ENCODE measurements around the gene SPHK2. TPM values are rescaled to one million over a fixed set of nuclear protein-coding genes. Genes with fewer than 3 reads are reported as not detected.

SPHK2 gene
- total RNA-seq, 1 experiment from 2014 or later, result 38.8 TPM

DNA sequence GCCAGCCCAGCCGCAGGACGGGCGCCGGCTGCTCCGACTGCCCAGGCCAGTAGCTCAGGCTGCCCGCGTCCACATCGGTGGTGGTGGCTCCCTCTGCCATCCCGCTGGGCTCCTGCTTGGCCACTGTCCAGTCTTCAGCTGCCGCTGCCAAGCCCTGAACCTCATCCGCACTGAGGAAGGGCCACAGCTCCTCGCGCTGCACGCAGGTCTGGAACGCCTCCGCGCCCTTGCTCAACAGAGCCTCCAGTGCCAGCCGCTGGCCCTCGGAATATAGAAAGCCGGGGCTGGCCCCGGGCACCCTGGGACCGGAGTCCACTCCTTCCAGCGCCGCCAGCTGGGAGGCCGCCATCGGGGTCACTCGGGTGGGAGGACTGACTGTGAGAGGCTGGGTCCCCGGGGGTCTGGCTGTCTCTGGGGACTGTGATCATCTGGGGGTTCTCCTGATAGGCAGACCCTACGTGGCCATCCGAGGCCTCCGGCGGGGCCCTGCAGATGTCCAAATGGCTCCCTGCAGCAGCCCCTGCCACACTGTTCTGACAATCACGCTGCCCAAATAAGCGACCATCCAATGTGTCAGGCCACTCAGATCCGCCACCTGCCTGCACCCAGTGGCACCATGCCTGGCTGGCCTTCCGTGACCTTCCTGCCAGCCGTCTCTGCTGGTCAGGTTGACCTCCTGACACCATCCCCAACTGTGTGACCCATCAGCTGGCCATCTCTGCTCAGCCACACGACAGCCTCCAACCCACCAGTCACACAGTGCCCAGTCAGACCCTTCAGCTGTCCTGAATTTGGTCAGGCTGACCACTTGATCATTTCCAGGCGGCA lies 6.1 kb upstream of the SPHK2 start:
- Histone ChIP-seq H3K36me3 (ENCODE audit: insufficient read depth, low read length, poor library complexity, severe bottlenecking) (peaks cover 37% of the 10 kb centered on the region), H3K4me3 (ENCODE audit: low read depth, low read length, poor library complexity, severe bottlenecking) (no peak overlapping the region), H3K9me3 (ENCODE audit: low read depth, low read length, poor library complexity, severe bottlenecking) (no peaks in the 10 kb centered on the region), H3K4me1 (ENCODE audit: insufficient read depth, low read length, poor library complexity, severe bottlenecking) (peaks cover 20% of the 10 kb centered on the region), H3K27me3 (replicated peaks; ENCODE audit: insufficient read depth, low read depth, low read length, poor library complexity) (no peaks in the 10 kb centered on the region), H3K27ac (ENCODE audit: low read depth, low read length, poor library complexity, severe bottlenecking) (peak overlapping the region; percentile 42)
- ChIA-PET CTCF (interaction anchor here (0.6 kb wide), 1 partner anchor 249 kb away, joined by 15 read pairs; the partner anchor contains the start of genes SYNGR4 and TMEM143), POLR2A (ENCODE audit: low non-redundant PET) (no interaction called here)
- no peak for DNase-seq (ENCODE audit: low spot score)
- no TSS peak for BruUV-seq (replicated peaks)
- TF ChIP-seq, protein P1, sequence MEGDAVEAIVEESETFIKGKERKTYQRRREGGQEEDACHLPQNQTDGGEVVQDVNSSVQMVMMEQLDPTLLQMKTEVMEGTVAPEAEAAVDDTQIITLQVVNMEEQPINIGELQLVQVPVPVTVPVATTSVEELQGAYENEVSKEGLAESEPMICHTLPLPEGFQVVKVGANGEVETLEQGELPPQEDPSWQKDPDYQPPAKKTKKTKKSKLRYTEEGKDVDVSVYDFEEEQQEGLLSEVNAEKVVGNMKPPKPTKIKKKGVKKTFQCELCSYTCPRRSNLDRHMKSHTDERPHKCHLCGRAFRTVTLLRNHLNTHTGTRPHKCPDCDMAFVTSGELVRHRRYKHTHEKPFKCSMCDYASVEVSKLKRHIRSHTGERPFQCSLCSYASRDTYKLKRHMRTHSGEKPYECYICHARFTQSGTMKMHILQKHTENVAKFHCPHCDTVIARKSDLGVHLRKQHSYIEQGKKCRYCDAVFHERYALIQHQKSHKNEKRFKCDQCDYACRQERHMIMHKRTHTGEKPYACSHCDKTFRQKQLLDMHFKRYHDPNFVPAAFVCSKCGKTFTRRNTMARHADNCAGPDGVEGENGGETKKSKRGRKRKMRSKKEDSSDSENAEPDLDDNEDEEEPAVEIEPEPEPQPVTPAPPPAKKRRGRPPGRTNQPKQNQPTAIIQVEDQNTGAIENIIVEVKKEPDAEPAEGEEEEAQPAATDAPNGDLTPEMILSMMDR (conservative IDR thresholded peaks at IDR 0.05; ENCODE audit: low read depth, low read length), result no peak
- no peak for TF ChIP-seq EZH2 (IDR thresholded peaks at IDR 0.05; ENCODE audit: borderline replicate concordance, low read depth, low read length, poor library complexity, severe bottlenecking)
- intact Hi-C loops (cut with micrococcal nuclease; ENCODE audit: unreplicated experiment), result no loop called here

DNA sequence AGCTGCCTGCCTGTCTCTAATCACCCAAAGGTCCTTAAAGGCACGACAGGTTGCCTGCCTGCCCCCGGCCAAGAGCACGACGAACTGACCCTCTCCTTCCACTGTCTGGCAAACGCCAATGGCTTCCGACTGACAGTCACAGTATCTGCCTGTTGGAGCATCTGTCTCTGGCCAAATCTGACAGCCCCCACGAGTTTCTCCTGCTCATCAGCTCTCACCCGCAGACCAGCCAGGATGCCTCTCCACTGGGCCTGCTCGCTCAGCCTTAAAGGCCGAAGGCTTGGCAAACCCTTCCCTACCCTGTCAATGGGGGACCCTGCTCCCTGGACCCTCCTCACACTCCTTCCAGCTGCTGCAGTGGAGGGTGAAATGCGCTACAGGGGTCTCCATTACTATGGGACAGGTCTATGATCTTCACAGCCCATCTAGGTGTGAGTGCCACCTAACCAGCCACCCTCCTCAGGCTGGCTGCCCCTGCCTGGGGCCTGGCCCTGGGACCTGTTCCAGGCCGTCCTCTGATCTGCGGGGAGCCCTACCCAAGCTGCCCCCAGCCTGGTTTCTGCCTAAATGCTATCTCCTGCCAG lies 5.4 kb upstream of the SPHK2 start:
- no peak overlapping the region for H3K4me3 ChIP-seq (ENCODE audit: low read depth, low read length, poor library complexity, severe bottlenecking)
- no peaks in the 10 kb centered on the region for H3K27me3 ChIP-seq (replicated peaks; ENCODE audit: insufficient read depth, low read depth, low read length, poor library complexity)
- POLR2A ChIA-PET (ENCODE audit: low non-redundant PET), result no interaction called here
- no TSS peak for BruUV-seq (replicated peaks)
- peaks cover 20% of the 10 kb centered on the region for H3K4me1 ChIP-seq (ENCODE audit: insufficient read depth, low read length, poor library complexity, severe bottlenecking)
- H3K27ac ChIP-seq (ENCODE audit: low read depth, low read length, poor library complexity, severe bottlenecking), result peak overlapping the region; percentile 42
- DNase-seq (ENCODE audit: low spot score), result no peak
- TF ChIP-seq EZH2 (IDR thresholded peaks at IDR 0.05; ENCODE audit: borderline replicate concordance, low read depth, low read length, poor library complexity, severe bottlenecking), result no peak
- TF ChIP-seq, protein P1 (conservative IDR thresholded peaks at IDR 0.05; ENCODE audit: low read depth, low read length), result no peak
- peaks cover 37% of the 10 kb centered on the region for H3K36me3 ChIP-seq (ENCODE audit: insufficient read depth, low read length, poor library complexity, severe bottlenecking)
- intact Hi-C loops (cut with micrococcal nuclease; ENCODE audit: unreplicated experiment), result no loop called here
- no peaks in the 10 kb centered on the region for H3K9me3 ChIP-seq (ENCODE audit: low read depth, low read length, poor library complexity, severe bottlenecking)
- CTCF ChIA-PET, result no interaction called here

DNA sequence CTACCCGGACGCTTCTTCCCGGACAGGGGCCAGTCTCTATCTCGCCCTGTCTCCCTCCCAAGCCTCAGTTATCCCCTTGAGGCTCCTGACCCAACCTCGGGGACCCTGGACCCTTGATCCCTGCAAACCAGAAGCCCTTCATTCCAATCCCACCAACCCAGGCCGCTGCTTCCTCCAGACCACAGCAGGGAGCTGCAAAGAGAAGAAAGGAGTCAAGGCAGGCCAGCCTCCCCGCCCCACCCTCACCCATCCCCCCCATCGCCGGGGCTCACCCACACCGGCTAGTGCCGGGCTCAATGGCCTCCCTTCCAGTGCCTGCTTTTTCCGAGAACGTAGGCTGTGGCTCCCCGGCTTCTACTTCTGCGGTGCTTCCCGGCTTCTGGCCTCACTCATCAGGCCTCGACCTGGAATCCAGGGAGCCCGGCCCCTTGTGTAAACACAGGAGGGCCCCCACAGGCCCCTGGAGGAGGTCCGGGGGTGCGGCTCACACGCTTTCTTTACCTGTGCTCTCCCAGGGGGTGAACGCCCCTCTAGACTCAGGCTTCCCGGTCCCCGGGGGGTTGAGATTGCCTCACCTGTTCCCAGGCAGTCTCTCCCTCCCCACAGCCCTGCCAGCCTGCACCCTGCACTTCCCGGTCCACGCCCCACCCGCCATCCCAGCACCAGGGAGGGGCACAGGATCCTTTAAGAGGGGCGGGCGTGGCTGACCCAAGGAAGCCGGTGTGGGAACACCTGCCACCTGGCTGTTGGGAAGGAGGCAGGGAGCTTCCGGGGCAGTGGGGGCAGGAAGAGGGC lies 4.7 kb upstream of the SPHK2 start, which contains the start of gene FAM83E:
FAM83E (minus strand) TSS at position 641 of the 795 bp plus-strand sequence. CDS start 1,704 bp downstream, outside the sequence.
- intact Hi-C loops (cut with micrococcal nuclease; ENCODE audit: unreplicated experiment), result no loop called here
- Histone ChIP-seq H3K27ac (ENCODE audit: low read depth, low read length, poor library complexity, severe bottlenecking) (peak within 1 kb of the TSS; percentile 42), H3K9me3 (ENCODE audit: low read depth, low read length, poor library complexity, severe bottlenecking) (no peaks in the 10 kb centered on the region), H3K36me3 (ENCODE audit: insufficient read depth, low read length, poor library complexity, severe bottlenecking) (peaks cover 37% of the 10 kb centered on the region), H3K4me1 (ENCODE audit: insufficient read depth, low read length, poor library complexity, severe bottlenecking) (peaks cover 20% of the 10 kb centered on the region), H3K4me3 (ENCODE audit: low read depth, low read length, poor library complexity, severe bottlenecking) (no peak within 1 kb of the TSS), H3K27me3 (replicated peaks; ENCODE audit: insufficient read depth, low read depth, low read length, poor library complexity) (no peaks in the 10 kb centered on the region)
- BruUV-seq (replicated peaks), result no TSS peak
- DNase-seq (ENCODE audit: low spot score), result peak; percentile 32
- POLR2A ChIA-PET (ENCODE audit: low non-redundant PET), result no interaction called here
- CTCF ChIA-PET, result no interaction called here
- TF ChIP-seq, protein P1 (conservative IDR thresholded peaks at IDR 0.05; ENCODE audit: low read depth, low read length), result no peak
- no peak for TF ChIP-seq EZH2 (IDR thresholded peaks at IDR 0.05; ENCODE audit: borderline replicate concordance, low read depth, low read length, poor library complexity, severe bottlenecking)
